T-cell (primary cell): ENCODE results near the gene SPEG. TPM values are rescaled to one million over a fixed set of nuclear protein-coding genes. Genes with fewer than 3 reads are reported as not detected.

Experiments
- ATAC-seq, 4 experiments: fragments of 200-7000 bp in 3 of 4; fragments of 150-1000 bp in 1 of 4; cut with Tn5 transposase; replicated peaks in 1 of 4; 1 replicate in 3 of 4; 2 replicates in 1 of 4; pipeline ENCODE4 v1.10.0; 2021; ENCODE audit warnings: moderate library complexity in 3 of 4, mild to moderate bottlenecking in 2 of 4, moderate number of reproducible peaks in 1 of 4
- CTCF ChIA-PET, 2 donors: fragments of 300-600 bp; sonication (Branson Sonifier 250); formaldehyde crosslinking; loops; one replicate each; lab custom pipeline; 2022; ENCODE audit warnings: antibody characterized with exemption in 2 of 2; lab: Charles Lee
- POLR2A ChIA-PET, 2 donors: fragments of 300-600 bp; sonication (Branson Sonifier 250); formaldehyde crosslinking; loops; one replicate each; lab custom pipeline; 2022; ENCODE audit warnings: antibody characterized with exemption in 2 of 2; lab: Charles Lee
- DNase-seq, 35 experiments: peaks; one replicate each; pipeline versions ENCODE4 v3.0.0 to v3.0.0-alpha.2; 2013 to 2023
- H3K27ac ChIP-seq: one replicate; pipeline ENCODE4 v1.5.1; 2013; ENCODE audit warnings: low read length
- H3K27me3 ChIP-seq, 2 experiments: replicated peaks in 1 of 2; 1 replicate in 1 of 2; 2 replicates in 1 of 2; pipeline versions ENCODE4 v1.6.1 to v1.7.0; 2013; ENCODE audit warnings: low read length in 1 of 2, mixed read lengths in 1 of 2; ENCODE audit not compliant: control insufficient read depth in 2 of 2, insufficient read depth in 2 of 2; ENCODE audit errors: extremely low read depth in 1 of 2
- H3K36me3 ChIP-seq, 2 donors: 1 replicate in 1 of 2; 2 replicates in 1 of 2; pipeline versions ENCODE4 v1.6.1 to v1.7.0; 2013; ENCODE audit warnings: low read length in 1 of 2; ENCODE audit not compliant: control insufficient read depth in 2 of 2, insufficient read depth in 1 of 2; ENCODE audit errors: extremely low read depth in 1 of 2
- H3K4me1 ChIP-seq, 2 experiments: 1 replicate in 1 of 2; 2 replicates in 1 of 2; pipeline versions ENCODE4 v1.6.1 to v1.7.0; 2013; ENCODE audit warnings: low read length in 2 of 2, mixed read lengths in 1 of 2; ENCODE audit not compliant: insufficient read depth in 2 of 2, control insufficient read depth in 1 of 2; ENCODE audit errors: extremely low read depth in 1 of 2
- H3K4me3 ChIP-seq, 2 donors: 1 replicate in 1 of 2; 2 replicates in 1 of 2; pipeline versions ENCODE4 v1.5.1 to v1.7.0; 2013; ENCODE audit warnings: mild to moderate bottlenecking in 2 of 2, low read length in 1 of 2, moderate library complexity in 1 of 2; ENCODE audit not compliant: control insufficient read depth in 1 of 2; ENCODE audit errors: extremely low read depth in 1 of 2
- H3K9me3 ChIP-seq: 2 replicates; pipeline ENCODE4 v1.7.0; 2013
- H3K27ac Mint-ChIP-seq, 2 donors: one replicate each; pipeline ENCODE4 v1.8.0; 2020 to 2021; ENCODE audit warnings: mild to moderate bottlenecking in 2 of 2, mixed read lengths in 2 of 2
- H3K27me3 Mint-ChIP-seq, 2 donors: one replicate each; pipeline ENCODE4 v1.8.0; 2021 to 2022; ENCODE audit warnings: mixed read lengths in 2 of 2
- H3K36me3 Mint-ChIP-seq: one replicate; pipeline ENCODE4 v1.8.0; 2021; ENCODE audit warnings: mixed read lengths
- H3K4me1 Mint-ChIP-seq, 3 donors: one replicate each; pipeline ENCODE4 v1.8.0; 2020 to 2022; ENCODE audit warnings: mixed read lengths in 3 of 3, mild to moderate bottlenecking in 1 of 3
- H3K4me3 Mint-ChIP-seq, 3 donors: one replicate each; pipeline ENCODE4 v1.8.0; 2020 to 2022; ENCODE audit warnings: mild to moderate bottlenecking in 3 of 3, mixed read lengths in 3 of 3, moderate library complexity in 3 of 3
- H3K9me3 Mint-ChIP-seq, 3 donors: one replicate each; pipeline ENCODE4 v1.8.0; 2020 to 2022; ENCODE audit warnings: mixed read lengths in 3 of 3
- WGBS: methylation state at CpG from one replicate; pipeline ENCODE4 v1.1.5; 2013; ENCODE audit warnings: missing lambda C conversion rate; ENCODE audit not compliant: insufficient coverage; 5-methylcytosine and 5-hydroxymethylcytosine counted together
- total RNA-seq, 35 experiments: library from RNA in 6 of 35; stranded (reverse) in 6 of 35; fragments of 120-200 nt in 1 of 35; gene quantifications; one replicate each; pipeline versions ENCODE4 v1.2.1 to v1.2.4 and lab custom pipeline; 2013 to 2026

SPEG gene
- total RNA-seq, 5 donors from 2014 or later (not counting 1 experiment from before 2014, with no cell fraction given) = 13.8 to 23.9 (median 18.9) TPM

DNA sequence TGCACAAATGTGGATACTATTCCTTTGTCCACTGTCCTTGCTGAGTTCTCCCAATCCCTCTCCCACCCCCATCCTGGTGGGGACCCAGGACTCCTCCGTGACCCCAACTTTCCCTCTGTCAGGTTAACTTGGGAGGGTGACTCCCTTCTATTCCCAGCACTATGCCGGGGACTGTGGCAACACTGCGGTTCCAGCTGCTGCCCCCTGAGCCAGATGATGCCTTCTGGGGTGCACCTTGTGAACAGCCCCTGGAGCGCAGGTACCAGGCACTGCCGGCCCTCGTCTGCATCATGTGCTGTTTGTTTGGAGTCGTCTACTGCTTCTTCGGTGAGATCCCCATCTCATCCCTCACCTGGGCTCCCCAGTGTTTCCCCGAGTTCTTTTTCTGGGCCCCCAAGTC, 109.9 kb downstream of the SPEG start:
- Histone ChIP-seq H3K27me3 (peaks cover 4 to 16% of the 10 kb centered on the region in 2 experiments), H3K27ac (no peak overlapping the region), H3K4me3 (peak overlapping the region in 1 of 2 donors; percentile 76), H3K9me3 (no peaks in the 10 kb centered on the region), H3K4me1 (peaks cover 10 to 33% of the 10 kb centered on the region in 2 experiments), H3K36me3 (peaks cover 0 to 3% of the 10 kb centered on the region in 2 donors)
- ChIA-PET POLR2A (no interaction called here), CTCF (interaction anchor here in 1 of 2 donors (0.6 kb wide), 1 partner anchor 1276 kb away, joined by 4 read pairs; no protein-coding TSS in a partner anchor)
- Mint-ChIP-seq H3K27ac (peak overlapping the region; percentile 20 to 65), H3K36me3 (no peaks in the 10 kb centered on the region), H3K4me3 (peak overlapping the region; percentile 78 to 89 (median 82)), H3K4me1 (peaks cover 24 to 28% (median 27%) of the 10 kb centered on the region in 3 donors), H3K9me3 (no peaks in the 10 kb centered on the region), H3K27me3 (peaks cover 9% of the 10 kb centered on the region in 2 donors)
- ATAC-seq = no peak
- 32% methylated on average over 3 of the region's 9 CpGs for WGBS
- DNase-seq = no peak

DNA sequence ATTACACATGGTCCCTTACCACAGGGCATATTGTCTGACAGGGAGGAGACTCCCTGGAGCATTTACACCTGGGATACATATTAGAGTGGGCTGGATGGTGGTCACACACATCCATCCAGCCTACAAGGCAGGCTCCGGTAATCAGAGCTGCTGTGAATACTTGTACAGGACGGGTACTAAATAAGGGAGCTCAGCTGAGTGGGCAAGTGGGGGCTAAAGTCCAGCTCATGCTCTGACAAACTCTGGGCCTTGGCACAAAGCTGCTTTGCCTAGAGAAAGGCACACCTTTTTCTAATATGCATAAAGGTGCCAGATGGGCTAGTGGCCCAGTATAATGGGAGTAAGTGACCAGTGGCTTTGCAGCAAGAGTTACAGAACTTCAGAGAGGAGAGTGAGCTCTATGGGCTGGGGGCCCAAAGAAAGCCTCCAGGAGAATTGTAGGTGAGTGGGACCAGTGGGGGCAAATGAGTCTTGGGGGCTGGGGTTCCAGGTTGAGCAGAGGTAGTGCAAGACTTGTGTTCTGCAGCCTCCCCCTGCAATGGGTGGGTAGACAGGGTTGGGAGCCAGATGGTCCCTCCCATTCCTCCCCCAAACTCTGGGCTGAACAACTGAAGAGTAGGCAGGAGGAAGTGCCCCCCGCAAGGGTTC, 110.8 kb downstream of the SPEG start:
- no peak for DNase-seq
- Mint-ChIP-seq H3K9me3 (no peaks in the 10 kb centered on the region), H3K36me3 (no peaks in the 10 kb centered on the region), H3K27ac (peak overlapping the region in 1 of 2 donors; percentile 2), H3K4me1 (peaks cover 24 to 28% (median 27%) of the 10 kb centered on the region in 3 donors), H3K27me3 (peaks cover 9 to 14% of the 10 kb centered on the region in 2 donors), H3K4me3 (peak overlapping the region in 2 of 3 donors; percentile 78 to 89)
- Histone ChIP-seq H3K36me3 (no peaks in the 10 kb centered on the region), H3K4me3 (no peak overlapping the region), H3K27ac (no peak overlapping the region), H3K4me1 (peaks cover 10 to 33% of the 10 kb centered on the region in 2 experiments), H3K9me3 (no peaks in the 10 kb centered on the region), H3K27me3 (peaks cover 4 to 19% of the 10 kb centered on the region in 2 experiments)
- no CpG with 5 or more reads among the region's 3 CpGs for WGBS
- ATAC-seq = no peak
- POLR2A ChIA-PET = interaction anchor here in 1 of 2 donors (0.7 kb wide), 1 partner anchor 166 kb away, joined by 3 read pairs; no protein-coding TSS in a partner anchor
- CTCF ChIA-PET = interaction anchor here in 1 of 2 donors (0.6 kb wide), 2 partner anchors 58 to 385 kb away, joined by 3 to 10 read pairs; partner anchors contain the start of gene NHEJ1

DNA sequence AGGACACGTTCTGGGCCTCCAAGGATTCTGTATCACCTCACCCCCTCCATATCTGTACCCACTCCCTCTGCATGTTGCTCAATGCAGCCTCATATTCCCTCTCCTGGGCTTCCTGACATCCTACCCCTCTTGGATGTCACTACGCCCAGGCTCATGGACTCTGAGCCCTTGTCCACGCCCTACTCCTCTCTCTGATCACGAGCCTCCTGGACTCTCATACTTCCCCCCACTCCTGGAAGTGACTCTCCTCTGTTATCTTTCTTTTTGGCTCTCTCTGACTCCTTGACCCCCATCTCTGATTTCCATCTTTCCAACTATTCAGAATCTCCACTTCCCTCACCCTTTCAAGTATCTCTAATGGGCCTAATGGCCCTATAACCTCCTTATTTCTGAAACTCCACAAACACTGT, 111.3 kb downstream of the SPEG start:
- WGBS = 61% methylated on average over 4 of the region's 4 CpGs
- ChIA-PET CTCF (no interaction called here), POLR2A (no interaction called here)
- Histone ChIP-seq H3K36me3 (no peaks in the 10 kb centered on the region), H3K4me1 (peaks cover 10 to 32% of the 10 kb centered on the region in 2 experiments), H3K9me3 (no peaks in the 10 kb centered on the region), H3K27me3 (peaks cover 4 to 24% of the 10 kb centered on the region in 2 experiments), H3K27ac (no peak overlapping the region), H3K4me3 (no peak overlapping the region)
- Mint-ChIP-seq H3K4me3 (no peak overlapping the region), H3K27me3 (peaks cover 12 to 19% of the 10 kb centered on the region in 2 donors), H3K27ac (no peak overlapping the region), H3K4me1 (peaks cover 24 to 30% (median 27%) of the 10 kb centered on the region in 3 donors), H3K36me3 (no peaks in the 10 kb centered on the region), H3K9me3 (no peaks in the 10 kb centered on the region)
- no peak for DNase-seq
- ATAC-seq = no peak

DNA sequence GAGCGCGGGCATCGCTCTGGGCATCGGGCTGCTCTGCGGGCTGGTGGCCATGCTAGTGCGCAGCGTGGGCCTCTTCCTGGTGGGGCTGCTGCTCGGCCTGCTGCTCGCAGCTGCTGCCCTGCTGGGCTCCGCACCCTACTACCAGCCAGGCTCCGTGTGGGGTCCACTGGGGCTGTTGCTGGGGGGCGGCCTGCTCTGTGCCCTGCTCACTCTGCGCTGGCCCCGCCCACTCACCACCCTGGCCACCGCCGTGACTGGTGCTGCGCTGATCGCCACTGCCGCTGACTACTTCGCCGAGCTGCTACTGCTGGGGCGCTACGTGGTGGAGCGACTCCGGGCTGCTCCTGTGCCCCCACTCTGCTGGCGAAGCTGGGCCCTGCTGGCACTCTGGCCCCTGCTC, 113.0 kb downstream of the SPEG start:
- Mint-ChIP-seq H3K4me3 (no peak overlapping the region), H3K9me3 (no peaks in the 10 kb centered on the region), H3K27ac (no peak overlapping the region), H3K4me1 (peaks cover 14 to 20% (median 20%) of the 10 kb centered on the region in 3 donors), H3K27me3 (peaks cover 18 to 27% of the 10 kb centered on the region in 2 donors), H3K36me3 (no peaks in the 10 kb centered on the region)
- WGBS = 90% methylated on average over 16 of the region's 26 CpGs
- CTCF ChIA-PET = no interaction called here
- Histone ChIP-seq H3K36me3 (no peaks in the 10 kb centered on the region), H3K27me3 (peaks cover 5 to 40% of the 10 kb centered on the region in 2 experiments), H3K9me3 (no peaks in the 10 kb centered on the region), H3K4me1 (peaks cover 2 to 30% of the 10 kb centered on the region in 2 experiments), H3K4me3 (no peak overlapping the region), H3K27ac (no peak overlapping the region)
- DNase-seq (no peak), ATAC-seq (no peak)
- POLR2A ChIA-PET = no interaction called here

Other genes starting within 250 kb of the SPEG start
- 10 to 100 TPM; 61.7 to 91.6 (median 85.6) TPM for gene ZFAND2B, start 228.1 kb upstream of the SPEG start, total RNA-seq
- 10 to 100 TPM in 3 of 5 donors, 1 to 10 TPM in 2; 4.1 to 16.5 (median 13.0) TPM for gene ABCB6, start 215.9 kb upstream of the SPEG start, total RNA-seq
- gene ATG9A, start 205.2 kb upstream of the SPEG start, total RNA-seq = 10 to 100 TPM; 52.5 to 72.9 (median 57.6) TPM
- gene ANKZF1, start 205.0 kb upstream of the SPEG start, total RNA-seq = 100 to 1,000 TPM; 119 to 220 (median 194) TPM
- 1 to 10 TPM; 1.1 to 3.0 (median 1.8) TPM for gene GLB1L, start 189.4 kb upstream of the SPEG start, total RNA-seq
- gene STK16, start 189.4 kb upstream of the SPEG start, total RNA-seq = 10 to 100 TPM; 19.3 to 26.6 (median 21.3) TPM
- gene TUBA4B, start 181.6 kb upstream of the SPEG start, total RNA-seq = not detected
- 100 to 1,000 TPM; 108 to 196 (median 121) TPM for gene TUBA4A, start 180.9 kb upstream of the SPEG start, total RNA-seq
- gene DNAJB2, start 155.5 kb upstream of the SPEG start, total RNA-seq = 100 to 1,000 TPM in 2 of 5 donors, 10 to 100 TPM in 3; 83.0 to 150 (median 91.8) TPM
- gene PTPRN, start 125.4 kb upstream of the SPEG start, total RNA-seq = under 1 TPM in 1 of 5 donors, not detected in 4; 0.63 TPM
- gene RESP18, start 102.1 kb upstream of the SPEG start, total RNA-seq = not detected
- gene DNPEP, start 46.9 kb upstream of the SPEG start, total RNA-seq = 10 to 100 TPM; 73.5 to 88.8 (median 85.4) TPM
- gene DES, start 16.5 kb upstream of the SPEG start, total RNA-seq = 1 to 10 TPM in 2 of 5 donors, under 1 TPM in 1, not detected in 2; 0.98 to 1.3 (median 1.3) TPM
- 10 to 100 TPM; 20.6 to 47.7 (median 41.3) TPM for gene GMPPA, start 64.0 kb downstream of the SPEG start, total RNA-seq
- gene ASIC4, start 79.6 kb downstream of the SPEG start, total RNA-seq = under 1 TPM in 3 of 5 donors, not detected in 2; 0.09 to 0.35 (median 0.20) TPM
- 10 to 100 TPM in 3 of 5 donors, 1 to 10 TPM in 2; 5.0 to 12.8 (median 10.8) TPM for gene CHPF, start 109.0 kb downstream of the SPEG start, total RNA-seq
- under 1 TPM; 0.37 to 0.88 (median 0.69) TPM for gene TMEM198, start 109.2 kb downstream of the SPEG start, total RNA-seq
- gene OBSL1, start 136.7 kb downstream of the SPEG start, total RNA-seq = 1 to 10 TPM; 1.2 to 2.4 (median 1.2) TPM
- gene INHA, start 137.5 kb downstream of the SPEG start, total RNA-seq = under 1 TPM in 1 of 5 donors, not detected in 4; 0.16 TPM
- 10 to 100 TPM; 25.9 to 52.8 (median 49.3) TPM for gene STK11IP, start 163.0 kb downstream of the SPEG start, total RNA-seq
- gene SLC4A3, start 192.8 kb downstream of the SPEG start, total RNA-seq = under 1 TPM; 0.08 to 0.47 (median 0.37) TPM